Ascending aorta (tissue), 2 donors: ENCODE measurements around the gene SH2B2. TPM values are rescaled to one million over a fixed set of nuclear protein-coding genes. Genes with fewer than 3 reads are reported as not detected.
A peak's percentile ranks its signal among the peaks of the same experiment; 100 is the strongest.

Source experiments
- DNase-seq, 2 donors: peaks; one replicate each; pipeline ENCODE4 v3.0.0-alpha.2; 2019; ENCODE audit warnings: low spot score in 2 of 2
- H3K27ac ChIP-seq, 2 donors: fragments of 200-600 bp; sonication (generic); one replicate each; pipeline ENCODE4 v1.5.1; 2016 to 2017; ENCODE audit warnings: mild to moderate bottlenecking in 1 of 2
- H3K27me3 ChIP-seq: fragments of 200-600 bp; sonication (generic); one replicate; pipeline ENCODE4 v1.5.1; 2017
- H3K36me3 ChIP-seq, 2 donors: fragments of 200-600 bp; sonication (generic); one replicate each; pipeline ENCODE4 v1.5.1; 2016
- H3K4me1 ChIP-seq, 2 donors: fragments of 200-600 bp; sonication (generic); one replicate each; pipeline ENCODE4 v1.5.1; 2016 to 2017; ENCODE audit warnings: mild to moderate bottlenecking in 1 of 2
- H3K4me3 ChIP-seq, 2 donors: fragments of 200-600 bp; sonication (generic); one replicate each; pipeline ENCODE4 v1.5.1; 2016 to 2017; ENCODE audit warnings: mild to moderate bottlenecking in 1 of 2
- H3K9me3 ChIP-seq, 2 donors: fragments of 200-600 bp; sonication (generic); one replicate each; pipeline ENCODE4 v1.5.1; 2016
- intact Hi-C: fragments of 100-400 bp; cut with DNase I; formaldehyde crosslinking; loops from one replicate; pipeline ENCODE4 v1.15.1; 2023
- total RNA-seq: library from RNA; depleted of rRNA; stranded (reverse); fragments of >200 nt; gene quantifications from one replicate; pipeline ENCODE4 v1.1.0, GENCODE V29; 2016
- TF ChIP-seq, protein P1 (sequence below), 3 experiments: fragments of 200-600 bp in 2 of 3; fragments of 450-650 bp in 1 of 3; sonication (generic) in 2 of 3; IDR thresholded peaks; one replicate each; pipeline ENCODE4 v1.5.1; 2016 to 2019; ENCODE audit warnings: antibody characterized with exemption in 3 of 3, mild to moderate bottlenecking in 1 of 3, moderate library complexity in 1 of 3

SH2B2 gene
- total RNA-seq, 1 donor from 2014 or later: 4.2 TPM

DNA sequence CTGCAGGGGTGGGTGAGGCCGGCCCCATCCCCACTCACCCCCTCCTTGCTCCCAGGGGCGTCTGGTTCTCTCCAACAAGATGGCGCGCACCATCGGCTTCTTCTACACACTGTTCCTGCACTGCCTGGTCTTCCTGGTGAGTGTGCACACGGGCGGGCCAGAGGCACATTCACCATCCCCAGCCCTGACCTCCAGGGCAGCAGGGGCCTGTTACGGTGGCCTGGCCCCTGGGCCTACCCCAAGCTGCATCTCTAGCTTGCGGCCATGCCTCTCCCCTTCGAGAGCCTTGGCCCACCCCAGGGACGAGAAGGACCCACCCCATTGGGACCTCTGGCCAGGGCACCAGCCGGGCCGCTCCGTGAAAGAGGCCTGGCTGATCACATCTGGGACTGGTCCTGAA is 4.9 kb upstream of the SH2B2 start:
- Histone ChIP-seq H3K27ac (no peak overlapping the region), H3K9me3 (no peaks in the 10 kb centered on the region), H3K36me3 (no peaks in the 10 kb centered on the region), H3K27me3 (no peaks in the 10 kb centered on the region), H3K4me3 (no peak overlapping the region), H3K4me1 (peaks cover 0 to 3% of the 10 kb centered on the region in 2 donors)
- intact Hi-C loops: no loop called here
- TF ChIP-seq, protein P1, sequence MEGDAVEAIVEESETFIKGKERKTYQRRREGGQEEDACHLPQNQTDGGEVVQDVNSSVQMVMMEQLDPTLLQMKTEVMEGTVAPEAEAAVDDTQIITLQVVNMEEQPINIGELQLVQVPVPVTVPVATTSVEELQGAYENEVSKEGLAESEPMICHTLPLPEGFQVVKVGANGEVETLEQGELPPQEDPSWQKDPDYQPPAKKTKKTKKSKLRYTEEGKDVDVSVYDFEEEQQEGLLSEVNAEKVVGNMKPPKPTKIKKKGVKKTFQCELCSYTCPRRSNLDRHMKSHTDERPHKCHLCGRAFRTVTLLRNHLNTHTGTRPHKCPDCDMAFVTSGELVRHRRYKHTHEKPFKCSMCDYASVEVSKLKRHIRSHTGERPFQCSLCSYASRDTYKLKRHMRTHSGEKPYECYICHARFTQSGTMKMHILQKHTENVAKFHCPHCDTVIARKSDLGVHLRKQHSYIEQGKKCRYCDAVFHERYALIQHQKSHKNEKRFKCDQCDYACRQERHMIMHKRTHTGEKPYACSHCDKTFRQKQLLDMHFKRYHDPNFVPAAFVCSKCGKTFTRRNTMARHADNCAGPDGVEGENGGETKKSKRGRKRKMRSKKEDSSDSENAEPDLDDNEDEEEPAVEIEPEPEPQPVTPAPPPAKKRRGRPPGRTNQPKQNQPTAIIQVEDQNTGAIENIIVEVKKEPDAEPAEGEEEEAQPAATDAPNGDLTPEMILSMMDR (IDR thresholded peaks at IDR 0.05): no peak
- DNase-seq: no peak

DNA sequence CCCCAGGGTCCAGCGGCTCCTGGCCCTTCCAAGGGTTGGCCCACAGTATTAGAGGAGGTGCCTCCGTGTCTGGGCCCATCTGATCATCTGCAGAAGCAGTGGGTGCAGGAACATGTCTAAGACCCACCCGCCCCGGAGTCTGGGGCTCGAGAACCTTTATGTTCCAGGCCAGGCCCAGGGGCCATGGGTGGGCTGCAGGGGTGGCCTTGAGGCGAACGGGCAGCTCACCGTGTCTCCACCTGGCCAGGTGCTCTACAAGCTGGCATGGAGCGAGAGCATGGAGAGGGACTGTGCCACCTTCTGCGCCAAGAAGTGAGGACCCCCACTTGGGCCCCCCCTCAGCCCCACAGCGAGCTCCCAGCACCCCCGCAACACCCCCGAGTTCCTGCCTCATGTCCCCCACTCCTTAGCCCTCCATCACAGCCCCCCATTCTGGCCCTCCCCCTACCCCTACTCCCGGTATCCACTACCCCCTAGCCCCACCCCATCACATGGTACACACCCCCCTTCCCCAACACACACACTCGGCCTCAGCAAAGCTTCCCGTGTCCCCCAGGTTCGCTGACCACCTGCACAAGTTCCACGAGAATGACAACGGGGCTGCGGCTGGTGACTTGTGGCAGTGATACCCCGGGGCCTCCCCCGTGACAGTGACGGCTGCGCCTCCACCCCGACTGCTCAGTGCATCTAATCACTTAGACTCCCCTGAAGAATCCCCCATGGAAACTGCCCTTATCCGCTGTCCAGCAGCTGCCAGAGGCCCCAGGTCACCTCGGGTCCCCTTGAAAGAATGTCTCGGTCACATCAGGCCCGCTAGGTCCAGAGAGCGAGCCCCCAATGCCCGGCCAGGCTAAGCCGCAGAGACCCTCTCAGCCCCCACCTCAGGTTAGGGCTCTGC is 4.0 kb upstream of the SH2B2 start:
- intact Hi-C loops: no loop called here
- Histone ChIP-seq H3K4me1 (peaks cover under 1 to 4% of the 10 kb centered on the region in 2 donors), H3K27ac (no peak overlapping the region), H3K4me3 (no peak overlapping the region), H3K9me3 (no peaks in the 10 kb centered on the region), H3K36me3 (no peaks in the 10 kb centered on the region), H3K27me3 (no peaks in the 10 kb centered on the region)
- TF ChIP-seq, protein P1 (IDR thresholded peaks at IDR 0.05): no peak
- DNase-seq: no peak

DNA sequence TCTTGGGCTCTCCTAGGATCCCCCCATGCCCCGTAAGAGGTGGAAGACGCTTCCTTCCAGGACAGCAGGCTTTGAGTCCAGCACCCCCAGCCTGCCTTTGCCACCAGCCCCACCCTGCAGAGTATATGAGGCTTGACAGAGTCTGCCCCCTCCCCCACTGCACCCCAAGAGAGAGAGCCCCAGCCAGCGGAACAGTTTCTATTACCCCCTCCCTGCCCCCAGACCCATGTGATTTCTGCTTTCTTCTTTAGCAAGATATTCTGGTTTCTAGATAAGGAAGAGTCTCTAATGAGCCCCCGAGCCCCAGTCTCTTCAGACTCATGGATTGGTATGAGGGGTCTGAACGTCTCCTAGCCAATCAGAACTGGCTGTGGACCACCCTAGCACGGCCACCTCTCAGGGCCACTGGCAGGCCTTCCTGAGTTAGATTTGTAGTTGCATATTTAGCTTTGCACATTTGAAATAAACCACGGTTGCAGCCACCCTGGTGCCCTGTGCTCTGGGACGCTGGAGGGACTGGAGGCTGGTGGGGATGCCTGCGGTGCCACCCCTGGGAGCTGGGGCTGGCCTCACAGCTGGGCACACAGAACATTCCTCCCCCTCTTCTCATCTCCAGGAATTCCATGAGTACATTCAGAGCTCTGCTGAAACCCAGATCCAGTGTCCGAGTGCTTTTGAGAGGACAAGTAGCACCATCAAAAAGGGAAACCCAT is 3.0 kb upstream of the SH2B2 start:
- H3K4me1 ChIP-seq: peaks cover 5 to 8% of the 10 kb centered on the region in 2 donors
- H3K9me3 ChIP-seq: no peaks in the 10 kb centered on the region
- intact Hi-C loops: no loop called here
- no peak overlapping the region for H3K27ac ChIP-seq
- TF ChIP-seq, protein P1 (IDR thresholded peaks at IDR 0.05): no peak
- no peak overlapping the region for H3K4me3 ChIP-seq
- DNase-seq: no peak
- no peaks in the 10 kb centered on the region for H3K27me3 ChIP-seq
- no peaks in the 10 kb centered on the region for H3K36me3 ChIP-seq

DNA sequence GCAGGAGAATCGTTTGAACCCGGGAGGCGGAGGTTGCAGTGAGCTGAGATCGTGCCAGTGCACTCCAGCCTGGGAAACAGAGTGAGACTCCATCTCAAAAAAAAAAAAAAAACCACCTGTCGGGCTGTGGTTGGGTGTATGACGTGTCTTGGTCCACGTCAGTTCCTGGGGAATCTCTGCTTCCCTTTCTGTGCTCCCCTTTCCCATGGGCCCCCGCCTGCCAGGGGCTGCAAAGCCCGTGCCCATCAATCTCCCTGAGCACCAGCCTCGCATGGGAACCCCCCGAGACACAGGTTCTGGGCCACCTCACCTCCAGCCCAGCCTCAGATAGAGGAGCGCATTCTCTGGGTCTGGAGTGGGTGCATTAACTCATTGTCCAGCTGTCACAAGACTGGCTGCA is 2.3 kb upstream of the SH2B2 start:
- no peak overlapping the region for H3K27ac ChIP-seq
- intact Hi-C loops: no loop called here
- H3K4me1 ChIP-seq: peaks cover 5 to 8% of the 10 kb centered on the region in 2 donors
- H3K27me3 ChIP-seq: no peaks in the 10 kb centered on the region
- H3K4me3 ChIP-seq: no peak overlapping the region
- no peaks in the 10 kb centered on the region for H3K9me3 ChIP-seq
- TF ChIP-seq, protein P1 (IDR thresholded peaks at IDR 0.05): no peak
- DNase-seq: no peak
- H3K36me3 ChIP-seq: no peaks in the 10 kb centered on the region

DNA sequence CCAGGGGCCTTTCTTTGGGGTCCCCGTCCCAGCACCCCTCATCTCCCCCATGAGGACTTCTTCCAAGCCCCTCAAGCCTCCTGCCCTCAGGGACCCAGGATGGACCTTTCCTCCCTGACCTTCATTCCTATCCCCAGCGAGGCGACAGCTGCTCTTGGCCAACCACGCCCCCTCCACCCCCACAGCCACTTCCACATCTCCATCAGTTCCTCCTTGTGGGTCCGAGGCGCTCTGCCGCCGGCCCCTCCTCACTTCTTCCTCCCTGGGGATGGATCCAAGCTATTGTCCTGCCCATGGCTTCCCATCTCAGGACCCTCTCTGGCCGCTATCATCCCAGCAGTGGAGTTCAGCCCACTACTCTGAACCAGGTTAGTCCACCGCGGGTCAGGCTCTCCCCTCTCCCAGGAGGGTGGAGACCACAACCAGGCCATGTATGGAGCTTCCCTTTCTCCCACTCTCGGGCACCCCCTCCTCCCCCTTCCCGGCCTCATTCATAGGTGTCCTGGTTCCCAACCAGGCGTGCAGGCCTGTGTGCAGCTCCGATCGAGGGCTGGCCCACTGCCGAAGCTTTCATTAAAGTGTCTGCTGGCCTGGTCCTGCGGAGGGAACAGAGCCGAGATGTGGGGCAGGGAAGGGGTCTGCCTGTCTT is 1.7 kb upstream of the SH2B2 start:
- Histone ChIP-seq H3K27ac (peak overlapping the region; percentile 84 to 86), H3K4me3 (peak overlapping the region in 1 of 2 donors; percentile 86), H3K4me1 (peaks cover 5 to 8% of the 10 kb centered on the region in 2 donors), H3K9me3 (no peaks in the 10 kb centered on the region), H3K36me3 (no peaks in the 10 kb centered on the region), H3K27me3 (no peaks in the 10 kb centered on the region)
- intact Hi-C loops: loop anchor here (5.0 kb wide), 1 partner anchor 77 kb away; no protein-coding TSS in a partner anchor
- DNase-seq: no peak
- TF ChIP-seq, protein P1 (IDR thresholded peaks at IDR 0.05): no peak
